DND-41 (cell line): ENCODE data around the gene USP17L24.
"Not testable (repeated sequence)": the region's sequence is repeated elsewhere in the genome, so short reads cannot be mapped to it uniquely, and the experiment has no call there.

Source experiments
- EZH2 ChIP-seq: IDR thresholded peaks from 3 replicates; pipeline ENCODE4 v1.6.1; 2012; ENCODE audit warnings: borderline replicate concordance, low read depth, mild to moderate bottlenecking, moderate library complexity, low read length, inconsistent platforms; ENCODE audit not compliant: severe bottlenecking
- TF ChIP-seq, protein P1 (sequence below): IDR thresholded peaks from 2 replicates; pipeline ENCODE4 v1.5.1; 2012; ENCODE audit warnings: borderline replicate concordance, low read length, moderate library complexity, mild to moderate bottlenecking; ENCODE audit not compliant: poor library complexity, severe bottlenecking; ENCODE audit errors: extremely low read depth

DNA sequence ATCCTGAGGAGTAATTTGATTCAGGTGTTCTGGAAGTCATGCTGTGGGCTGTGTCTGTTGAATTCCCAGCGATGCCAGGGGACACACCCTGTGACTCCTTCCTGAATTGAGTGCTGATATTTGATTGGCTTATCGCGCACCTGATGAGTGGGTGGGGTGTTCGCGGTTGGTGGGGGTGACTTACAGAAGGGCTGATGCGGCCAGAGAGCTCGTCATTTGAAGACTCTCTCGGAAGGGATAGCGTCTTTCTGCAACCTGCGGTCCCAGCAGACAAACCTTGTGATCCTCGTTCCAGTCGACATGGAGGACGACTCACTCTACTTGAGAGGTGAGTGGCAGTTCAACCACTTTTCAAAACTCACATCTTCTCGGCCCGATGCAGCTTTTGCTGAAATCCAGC lies 18.9 kb downstream of the USP17L24 start, which contains the start of gene USP17L27:
- TF ChIP-seq, protein P1, sequence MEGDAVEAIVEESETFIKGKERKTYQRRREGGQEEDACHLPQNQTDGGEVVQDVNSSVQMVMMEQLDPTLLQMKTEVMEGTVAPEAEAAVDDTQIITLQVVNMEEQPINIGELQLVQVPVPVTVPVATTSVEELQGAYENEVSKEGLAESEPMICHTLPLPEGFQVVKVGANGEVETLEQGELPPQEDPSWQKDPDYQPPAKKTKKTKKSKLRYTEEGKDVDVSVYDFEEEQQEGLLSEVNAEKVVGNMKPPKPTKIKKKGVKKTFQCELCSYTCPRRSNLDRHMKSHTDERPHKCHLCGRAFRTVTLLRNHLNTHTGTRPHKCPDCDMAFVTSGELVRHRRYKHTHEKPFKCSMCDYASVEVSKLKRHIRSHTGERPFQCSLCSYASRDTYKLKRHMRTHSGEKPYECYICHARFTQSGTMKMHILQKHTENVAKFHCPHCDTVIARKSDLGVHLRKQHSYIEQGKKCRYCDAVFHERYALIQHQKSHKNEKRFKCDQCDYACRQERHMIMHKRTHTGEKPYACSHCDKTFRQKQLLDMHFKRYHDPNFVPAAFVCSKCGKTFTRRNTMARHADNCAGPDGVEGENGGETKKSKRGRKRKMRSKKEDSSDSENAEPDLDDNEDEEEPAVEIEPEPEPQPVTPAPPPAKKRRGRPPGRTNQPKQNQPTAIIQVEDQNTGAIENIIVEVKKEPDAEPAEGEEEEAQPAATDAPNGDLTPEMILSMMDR, result not testable (repeated sequence)
- TF ChIP-seq EZH2, result not testable (repeated sequence)
